Measurements from ENCODE around the gene SDSL.

SDSL gene, protein sequence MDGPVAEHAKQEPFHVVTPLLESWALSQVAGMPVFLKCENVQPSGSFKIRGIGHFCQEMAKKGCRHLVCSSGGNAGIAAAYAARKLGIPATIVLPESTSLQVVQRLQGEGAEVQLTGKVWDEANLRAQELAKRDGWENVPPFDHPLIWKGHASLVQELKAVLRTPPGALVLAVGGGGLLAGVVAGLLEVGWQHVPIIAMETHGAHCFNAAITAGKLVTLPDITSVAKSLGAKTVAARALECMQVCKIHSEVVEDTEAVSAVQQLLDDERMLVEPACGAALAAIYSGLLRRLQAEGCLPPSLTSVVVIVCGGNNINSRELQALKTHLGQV

DNA sequence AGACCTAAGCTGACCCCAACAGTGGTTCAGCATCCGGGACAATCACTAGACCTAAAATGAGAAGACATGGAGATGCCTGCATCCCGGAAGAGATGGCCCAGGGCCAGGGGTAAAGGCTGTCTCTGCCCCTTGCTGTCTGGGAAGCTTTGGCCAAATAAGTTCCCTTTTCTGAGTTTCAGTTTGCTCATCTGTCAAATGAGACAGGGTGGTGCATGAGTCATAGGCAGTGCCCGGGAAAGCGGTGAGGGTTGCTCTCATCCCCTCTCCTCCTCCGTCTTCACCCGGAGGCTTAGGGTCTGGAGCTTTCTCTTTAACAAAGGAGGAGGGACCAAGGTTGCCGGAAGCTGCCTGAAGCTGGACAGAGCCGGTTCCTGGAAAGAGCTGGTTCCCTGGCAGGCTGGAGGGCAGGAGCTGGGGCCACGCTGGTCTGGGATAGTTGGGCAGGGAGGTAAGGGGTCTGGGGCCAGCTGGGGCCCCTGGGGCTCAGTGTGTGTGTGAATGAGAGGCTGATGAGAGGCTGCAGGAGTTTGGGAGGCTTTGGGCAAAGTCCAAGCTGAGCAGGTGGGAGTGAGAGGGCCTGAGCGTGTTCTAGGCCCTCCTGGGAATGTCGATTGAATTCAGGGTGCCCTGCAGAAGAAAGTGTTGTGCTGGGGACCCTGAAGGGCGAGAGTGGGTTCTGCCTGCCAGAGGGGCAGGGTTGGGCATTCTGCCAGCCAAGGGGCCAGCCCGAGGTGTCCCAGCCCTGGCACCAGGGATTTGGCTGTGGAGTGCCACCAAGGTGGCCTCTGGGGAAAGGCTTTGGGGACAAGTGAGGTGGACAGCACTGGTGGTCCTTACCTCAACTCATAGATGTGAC is at the start of gene SDSL:
Gene SDSL (plus strand): TSS at position 351 of the 856 bp plus-strand sequence. CDS start 5,603 bp downstream, outside the sequence.
- FAIRE-seq: no peak

DNA sequence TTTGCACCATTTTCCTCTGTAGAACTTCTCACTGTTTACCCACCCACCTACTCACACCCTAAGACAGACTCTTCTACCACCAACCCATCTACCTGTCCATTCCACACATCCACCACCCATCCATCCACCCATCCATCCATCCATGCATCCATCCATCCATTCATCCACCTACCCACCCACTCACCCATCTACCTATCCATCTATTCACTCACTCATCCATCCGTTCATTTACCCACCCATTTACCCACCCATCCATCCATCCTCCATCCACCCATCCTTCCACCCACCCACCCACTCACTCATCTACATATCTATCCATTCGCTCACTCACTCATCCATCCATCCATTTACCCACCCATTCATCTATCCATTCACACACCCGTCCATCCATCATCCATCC is 48.7 kb upstream of the SDSL start:
- no peak for FAIRE-seq

DNA sequence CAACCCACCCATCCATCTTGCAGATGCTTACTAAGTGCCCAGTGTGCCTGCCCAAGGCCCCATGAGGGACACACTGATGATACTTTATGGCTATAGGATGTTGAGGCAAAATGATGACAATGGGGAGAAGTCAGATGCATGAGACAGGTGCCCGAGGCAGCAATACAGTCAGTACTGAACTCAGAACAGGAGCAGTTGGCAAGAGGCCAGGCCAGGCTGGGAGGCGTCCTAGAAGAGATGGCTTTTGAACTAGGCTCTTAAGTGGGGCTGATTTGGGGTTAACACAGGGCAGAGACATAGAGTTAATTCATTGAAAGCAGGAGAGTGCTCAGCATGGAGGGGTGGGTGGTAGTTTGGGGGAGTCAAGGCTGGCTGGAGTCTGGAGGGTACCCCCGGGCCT is 48.2 kb upstream of the SDSL start:
- FAIRE-seq: no peak

DNA sequence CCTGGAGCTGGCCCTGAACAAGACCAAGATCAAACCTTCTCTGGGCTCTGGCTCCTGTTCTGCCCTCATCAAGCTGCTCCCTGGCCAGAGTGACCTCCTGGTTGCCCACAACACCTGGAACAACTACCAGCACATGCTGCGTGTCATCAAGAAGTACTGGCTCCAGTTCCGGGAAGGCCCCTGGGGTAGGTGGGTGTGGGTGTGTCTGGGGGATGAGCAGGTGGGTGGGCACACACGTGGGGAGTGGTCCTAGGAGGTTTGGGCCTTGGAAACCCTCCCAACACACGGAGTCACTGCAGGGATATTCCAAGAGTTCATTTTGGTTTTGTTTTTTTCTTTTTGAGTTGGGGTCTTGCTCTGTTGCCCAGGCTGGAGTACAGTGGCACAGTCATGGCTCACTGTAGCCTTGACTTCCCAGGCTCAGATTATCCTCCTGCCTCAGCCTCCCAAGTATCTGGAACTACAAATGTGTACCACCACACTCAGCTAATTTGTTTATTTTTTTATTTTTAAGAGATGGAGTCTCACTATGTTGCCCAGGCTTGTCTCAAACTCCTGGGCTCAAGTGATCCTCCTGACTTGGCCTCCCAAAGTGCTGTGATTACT is 47.3 kb upstream of the SDSL start:
- FAIRE-seq: no peak

DNA sequence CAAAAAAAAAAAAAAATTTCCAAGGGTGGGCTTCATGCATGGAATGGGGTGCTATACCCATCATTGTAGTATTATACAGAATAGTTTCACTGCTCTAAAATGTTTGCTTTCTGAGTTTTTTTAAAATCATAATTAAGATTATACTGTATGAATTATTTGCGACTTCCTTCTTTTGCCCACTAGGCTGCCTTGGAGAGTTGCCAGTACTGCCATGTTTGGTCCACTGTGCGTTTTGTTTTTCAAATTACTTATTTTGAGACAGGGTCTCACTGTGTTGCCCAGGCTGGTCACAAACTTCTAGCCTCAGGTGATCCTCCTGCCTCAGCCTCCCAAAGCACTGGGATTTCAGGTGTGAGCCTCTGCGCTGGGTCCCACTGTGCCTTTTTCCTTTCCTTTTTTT is 43.9 kb upstream of the SDSL start:
- no peak for FAIRE-seq

DNA sequence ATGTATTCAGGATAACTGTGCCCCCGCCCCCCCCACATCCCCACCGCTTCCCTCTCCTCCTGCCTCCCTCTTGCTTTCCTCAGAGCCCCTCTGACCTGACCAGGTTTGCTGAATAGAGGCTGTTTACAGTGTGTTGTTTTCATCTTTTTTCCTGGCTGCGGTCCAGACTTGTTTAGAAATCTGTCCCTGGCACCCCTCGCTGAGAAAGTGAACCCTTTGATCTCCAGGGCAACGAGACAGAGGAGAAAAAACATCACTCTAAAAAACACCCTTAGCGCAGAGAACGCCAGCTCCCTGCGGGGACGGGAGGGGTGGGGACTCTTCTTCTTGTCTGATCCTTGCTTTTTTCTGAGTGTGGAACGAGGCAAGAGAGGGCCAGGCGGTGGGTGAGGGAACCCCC is 41.0 kb upstream of the SDSL start:
- FAIRE-seq: no peak

DNA sequence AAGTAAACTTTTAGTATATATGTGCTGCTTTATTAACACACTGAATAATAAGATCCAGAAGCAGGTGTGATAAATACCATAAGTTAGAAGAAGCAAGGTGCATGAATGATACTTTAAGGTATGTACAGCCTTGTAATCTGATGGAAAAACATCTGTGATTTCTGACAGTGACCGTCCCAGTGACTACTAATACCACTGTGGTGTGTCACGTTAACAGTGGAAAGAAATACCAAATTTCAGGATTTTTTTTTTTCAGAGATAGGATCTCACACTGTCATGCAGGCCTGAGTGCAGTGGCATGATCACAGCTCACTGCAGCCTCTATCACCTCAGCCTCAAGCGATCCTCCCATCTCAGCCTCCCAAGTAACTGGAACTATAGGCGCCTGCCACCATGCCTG is 40.0 kb upstream of the SDSL start:
- no peak for FAIRE-seq

DNA sequence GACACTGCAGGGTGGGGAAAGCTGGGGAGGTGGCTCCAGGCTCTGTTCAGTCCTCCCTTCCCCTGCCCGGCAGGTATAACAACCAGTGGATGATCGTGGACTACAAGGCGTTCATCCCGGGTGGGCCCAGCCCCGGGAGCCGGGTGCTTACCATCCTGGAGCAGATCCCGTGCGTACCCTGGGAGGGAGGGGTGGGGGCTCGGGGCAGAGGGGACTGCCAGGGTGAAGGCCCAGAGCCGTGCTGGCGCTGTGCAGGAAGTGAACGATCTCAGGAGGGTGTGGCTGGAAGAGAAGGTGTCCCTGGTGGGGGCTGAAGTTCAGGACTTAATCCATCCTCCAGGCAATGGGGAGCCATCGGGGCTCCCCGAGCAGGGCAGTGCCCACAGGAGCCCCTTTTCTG is 37.4 kb upstream of the SDSL start:
- no peak for FAIRE-seq

DNA sequence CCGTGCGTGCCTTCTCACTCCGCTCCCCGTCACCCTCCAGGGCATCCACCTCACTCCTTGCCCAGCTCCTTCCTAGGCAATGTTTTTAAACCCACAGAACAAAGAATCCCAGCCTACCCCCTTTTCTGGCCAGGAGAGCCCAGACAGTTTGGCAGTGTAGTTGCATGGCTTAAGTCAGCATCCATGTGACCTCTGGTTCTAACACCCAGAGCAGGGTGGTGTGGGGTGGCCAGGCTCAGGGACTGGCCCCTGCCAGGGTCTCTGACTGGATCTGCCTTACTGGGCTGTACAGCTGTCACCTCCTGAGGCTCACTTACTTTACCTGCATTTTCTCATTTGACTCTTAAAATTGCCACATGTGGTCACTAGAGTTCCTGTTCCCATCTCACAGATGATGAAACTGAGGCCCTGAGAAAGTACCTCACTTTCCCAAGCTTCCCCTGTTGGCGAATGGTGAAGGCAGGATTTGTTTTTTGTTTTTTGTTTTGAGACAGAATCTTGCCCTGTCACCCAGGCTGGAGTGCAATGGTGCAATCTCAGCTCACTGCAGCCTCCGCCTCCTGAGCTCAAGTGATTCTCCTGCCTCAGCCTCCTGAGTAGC is 36.8 kb upstream of the SDSL start:
- no peak for FAIRE-seq

DNA sequence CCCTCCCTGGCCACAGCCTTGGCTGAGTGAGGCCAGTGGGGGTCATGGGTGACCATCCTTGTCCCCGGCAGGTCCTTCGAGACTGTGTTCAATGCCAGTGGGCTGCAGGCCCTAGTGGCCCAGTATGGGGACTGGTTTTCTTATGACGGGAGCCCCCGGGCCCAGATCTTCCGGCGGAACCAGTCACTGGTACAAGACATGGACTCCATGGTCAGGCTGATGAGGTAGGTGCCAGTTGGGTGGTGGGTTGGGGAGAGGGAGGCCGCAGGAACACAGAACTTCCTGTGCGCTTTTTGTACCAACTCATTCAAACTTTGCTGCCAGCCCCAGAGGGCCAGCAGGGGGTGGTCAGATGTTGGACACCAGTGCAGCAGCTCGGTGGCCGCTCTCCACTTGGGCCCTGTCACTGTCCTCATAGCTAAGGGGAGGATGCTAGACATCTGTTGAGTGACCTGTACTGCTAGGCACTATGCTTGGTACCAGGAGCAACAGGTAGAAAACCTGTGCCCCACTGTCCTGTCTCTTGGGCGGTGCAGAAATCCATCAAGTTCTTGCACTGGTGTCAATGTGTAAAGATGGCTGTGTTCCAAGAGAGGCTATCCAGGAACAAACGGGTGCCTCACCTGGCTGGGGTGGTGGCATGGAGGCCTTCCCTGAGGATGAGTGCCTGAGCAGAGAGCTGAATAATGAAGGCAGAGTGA is 35.2 kb upstream of the SDSL start:
- FAIRE-seq: no peak

DNA sequence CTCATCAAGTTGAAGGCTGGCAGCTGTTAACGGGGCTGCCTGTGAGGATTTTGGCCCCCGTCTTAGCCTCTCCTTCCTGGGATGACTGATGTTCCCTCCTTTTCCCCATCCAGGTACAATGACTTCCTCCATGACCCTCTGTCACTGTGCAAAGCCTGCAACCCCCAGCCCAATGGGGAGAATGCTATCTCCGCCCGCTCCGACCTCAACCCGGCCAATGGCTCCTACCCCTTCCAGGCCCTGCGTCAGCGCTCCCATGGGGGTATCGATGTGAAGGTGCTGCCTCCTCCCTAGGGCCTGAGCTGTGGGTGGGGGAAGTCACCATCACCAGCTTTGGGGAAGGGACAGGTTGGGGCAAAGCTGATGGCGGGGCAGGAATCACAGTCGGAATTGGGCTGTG is 34.5 kb upstream of the SDSL start:
- FAIRE-seq: no peak

DNA sequence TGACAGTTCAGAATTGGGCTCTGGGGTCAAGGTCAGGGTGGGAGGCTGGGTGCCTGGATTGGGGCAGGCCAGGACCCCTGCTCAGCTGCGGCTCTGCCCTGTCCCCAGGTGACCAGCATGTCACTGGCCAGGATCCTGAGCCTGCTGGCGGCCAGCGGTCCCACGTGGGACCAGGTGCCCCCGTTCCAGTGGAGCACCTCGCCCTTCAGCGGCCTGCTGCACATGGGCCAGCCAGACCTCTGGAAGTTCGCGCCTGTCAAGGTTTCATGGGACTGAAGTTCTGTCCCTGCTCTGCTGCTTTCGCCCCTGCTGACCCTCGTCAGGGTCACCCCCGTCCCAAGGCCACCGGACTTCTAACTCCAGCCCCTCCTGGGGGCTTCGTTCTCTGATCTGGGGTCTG is 33.8 kb upstream of the SDSL start:
- FAIRE-seq: no peak

DNA sequence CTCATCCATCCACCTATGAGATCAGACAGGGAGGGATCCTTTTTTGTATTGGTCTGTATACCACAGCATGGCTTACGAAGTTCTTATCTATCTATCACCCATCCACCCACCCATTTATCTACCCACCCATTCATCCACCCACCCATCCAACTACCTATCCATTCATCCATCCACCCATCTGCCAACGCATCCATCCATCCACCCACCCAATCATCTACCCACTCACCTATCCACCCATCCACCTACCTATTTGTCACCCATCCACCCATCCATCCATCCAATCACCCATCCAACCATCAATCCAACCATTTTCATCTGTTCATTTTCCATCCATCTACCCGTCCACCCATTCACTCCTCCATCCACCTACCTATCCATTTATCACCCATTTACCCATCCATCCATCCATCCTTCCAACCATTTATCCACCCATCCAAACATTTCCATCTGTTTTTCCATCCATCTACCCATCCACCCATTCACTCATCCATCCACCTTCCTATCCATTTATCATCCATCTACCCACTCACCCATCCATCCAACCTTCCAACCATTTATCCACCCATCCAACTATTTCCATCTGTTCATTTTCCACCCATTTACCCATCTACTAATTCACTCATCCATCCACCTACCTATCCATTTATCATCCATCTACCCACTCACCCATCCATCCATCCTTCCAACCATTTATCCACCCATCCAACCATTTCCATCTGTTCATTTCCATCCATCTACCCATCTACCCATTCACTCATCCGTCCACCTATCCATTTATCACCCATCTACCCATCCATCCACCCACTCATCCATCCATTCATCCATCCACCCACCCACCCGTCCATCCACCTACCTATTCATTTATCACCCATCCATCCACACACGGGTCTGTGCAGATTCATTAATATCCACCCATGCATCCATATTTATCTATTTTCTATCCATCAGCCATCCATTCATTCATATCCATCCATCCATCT is 31.8 kb upstream of the SDSL start:
- FAIRE-seq: no peak

DNA sequence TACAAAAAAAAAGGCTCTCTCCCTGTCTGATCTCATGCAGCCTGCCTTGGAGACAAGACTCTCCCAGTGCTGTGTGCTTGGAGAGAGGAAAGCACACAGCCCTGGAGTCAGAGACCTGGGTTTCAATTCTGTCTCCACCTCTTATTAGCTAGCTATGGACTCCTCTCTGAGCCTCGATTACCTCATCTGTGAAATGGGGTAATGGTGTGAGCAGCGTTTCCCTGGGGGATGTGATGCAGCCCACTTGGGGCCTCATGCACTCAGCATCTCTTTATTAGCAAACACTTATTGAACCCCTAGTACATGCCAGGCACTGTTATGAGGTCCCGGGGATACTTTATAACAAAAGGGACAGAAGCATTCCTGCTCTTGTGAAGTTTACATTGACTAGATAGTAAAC is 31.0 kb upstream of the SDSL start:
- no peak for FAIRE-seq

DNA sequence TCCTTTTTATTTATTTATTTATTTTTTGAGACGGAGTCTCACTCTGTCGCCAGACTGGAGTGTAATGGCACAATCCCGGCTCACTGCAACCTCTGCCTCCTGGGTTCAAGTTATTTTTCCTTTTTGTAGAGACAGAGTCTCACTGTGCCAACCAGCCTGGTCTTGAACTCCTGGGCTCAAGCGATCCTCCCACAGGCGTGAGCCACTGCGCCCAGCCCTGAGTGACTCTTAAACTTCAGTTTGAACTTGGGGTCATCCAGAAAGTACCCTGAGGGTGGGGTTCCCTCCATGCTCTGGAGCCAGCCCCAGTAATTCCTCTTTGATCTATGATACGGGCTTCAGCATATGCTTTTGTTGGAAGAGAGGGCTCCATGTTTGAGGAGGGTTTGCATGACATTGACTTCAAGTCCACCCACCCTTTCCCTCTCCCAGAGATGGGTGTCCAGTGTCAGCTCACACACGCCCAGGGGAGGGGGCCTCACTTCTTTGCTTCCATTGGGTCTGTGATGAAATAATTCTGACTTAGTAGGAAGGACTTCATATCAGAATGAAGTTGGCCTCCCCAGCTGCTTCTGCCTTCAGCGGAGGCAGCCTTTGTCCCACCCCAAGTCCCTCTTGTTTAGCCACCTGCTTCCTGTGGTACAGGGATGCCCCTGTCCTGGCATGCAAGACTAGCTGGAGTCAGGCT is 30.4 kb upstream of the SDSL start:
- no peak for FAIRE-seq

DNA sequence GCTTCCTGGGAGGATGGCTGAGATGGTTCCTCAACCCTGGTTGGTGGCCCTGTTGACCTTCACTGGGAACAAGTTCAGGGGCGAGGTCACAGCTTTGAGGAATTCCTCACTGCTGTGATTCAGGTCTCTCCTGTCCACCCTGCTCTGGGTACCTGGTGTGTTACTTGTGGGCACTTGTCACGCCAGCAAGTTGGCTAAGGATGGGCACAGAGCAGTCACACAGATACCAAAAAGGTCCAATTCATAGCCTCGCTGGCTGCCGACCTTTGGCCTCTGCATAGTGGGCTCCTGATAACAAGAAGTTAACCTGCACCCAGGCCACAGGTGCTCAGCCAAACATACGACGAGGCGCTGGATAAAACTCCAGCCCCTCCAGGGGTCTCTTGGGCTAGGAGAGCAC is 29.7 kb upstream of the SDSL start:
- no peak for FAIRE-seq

DNA sequence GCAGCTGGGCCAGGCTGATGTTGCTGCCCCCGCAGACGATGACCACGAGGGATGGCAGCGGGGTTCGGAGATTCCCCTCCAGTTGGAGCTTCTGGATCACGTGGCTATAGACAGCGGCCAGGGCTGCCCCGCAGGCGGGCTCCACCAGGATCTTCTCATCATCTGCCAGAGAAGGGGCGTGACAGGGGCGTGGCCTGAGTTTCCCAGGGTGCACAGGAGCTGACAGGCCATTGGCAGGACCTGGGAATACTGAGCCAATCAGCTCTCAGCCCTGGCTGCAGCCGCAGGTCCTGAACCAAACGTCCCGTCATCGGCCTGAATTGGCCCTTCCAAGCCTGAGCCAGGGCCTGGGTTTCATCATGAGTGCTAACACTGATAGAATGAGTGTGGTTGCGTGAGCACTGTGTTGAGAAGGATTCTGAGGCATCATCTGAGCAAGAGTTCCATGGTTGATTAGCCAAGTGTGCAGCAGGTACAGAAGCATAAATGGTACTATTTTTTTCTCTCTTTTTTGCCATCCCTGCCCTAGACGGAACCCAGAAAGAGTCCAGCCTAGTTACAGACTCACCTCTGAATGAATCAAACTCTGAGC is 29.1 kb upstream of the SDSL start:
- FAIRE-seq: no peak

DNA sequence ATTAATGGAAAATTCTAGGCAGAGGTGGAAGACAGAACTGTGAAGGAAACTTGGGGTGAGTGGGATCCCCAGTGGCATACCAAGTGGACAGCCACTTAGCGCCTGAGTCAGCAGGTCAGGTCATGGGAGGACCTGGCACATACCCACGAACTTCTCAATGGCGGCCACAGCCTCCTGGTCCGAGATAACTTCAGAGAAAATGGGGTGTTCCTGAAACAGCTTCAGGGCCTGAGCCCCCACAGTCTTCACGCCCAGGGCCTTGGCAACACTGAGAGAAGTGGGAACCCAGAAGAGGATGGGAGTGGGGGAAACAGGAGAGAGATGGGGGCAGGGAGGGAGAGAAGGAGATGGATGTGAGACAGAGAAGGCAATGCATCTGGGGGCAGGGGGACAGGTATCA is 28.4 kb upstream of the SDSL start:
- FAIRE-seq: no peak

DNA sequence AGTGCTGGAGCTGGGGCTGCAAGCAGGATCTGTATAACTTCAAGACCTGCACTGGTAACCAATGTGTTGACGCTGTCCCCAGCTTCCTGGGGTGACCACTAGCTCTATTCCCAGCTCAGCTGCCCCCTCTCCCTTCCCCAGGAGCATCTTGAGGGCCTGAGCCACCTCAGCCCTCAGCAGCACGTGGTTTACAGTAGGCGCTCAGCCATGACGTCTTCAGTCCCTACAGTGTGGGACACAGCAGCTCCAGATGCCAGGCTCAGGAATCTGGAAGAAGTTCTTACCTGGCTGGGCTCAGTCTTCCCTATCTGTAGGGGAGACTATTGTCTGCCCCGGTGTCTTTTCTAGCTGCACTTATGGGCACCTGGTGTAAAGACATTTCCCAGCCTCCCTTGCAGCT is 27.1 kb upstream of the SDSL start:
- no peak for FAIRE-seq

DNA sequence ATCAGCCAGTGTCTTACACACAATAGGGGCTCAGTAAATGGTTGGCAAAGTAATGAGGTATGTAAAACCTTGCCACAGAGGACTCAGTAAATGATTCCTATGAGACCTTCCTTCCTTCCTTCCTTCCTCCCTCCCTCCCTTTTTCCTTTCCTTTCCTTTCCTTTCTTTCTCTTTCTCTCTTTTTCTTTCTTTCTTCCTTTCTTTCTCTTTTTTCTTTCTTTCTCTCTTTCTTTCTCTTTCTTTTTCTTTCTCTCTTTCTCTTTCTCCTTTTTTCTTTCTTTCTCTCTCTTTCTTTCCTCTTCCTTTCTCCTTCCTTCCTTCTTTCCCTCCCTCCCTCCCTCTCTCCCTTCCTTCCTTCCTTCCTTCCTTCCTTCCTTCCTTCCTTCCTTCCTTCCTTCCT is 26.0 kb upstream of the SDSL start:
- no peak for FAIRE-seq

Data from endometrium (tissue), 2 donors.